ENCODE measurements around the gene TFPI. TPM values are rescaled to one million over a fixed set of nuclear protein-coding genes. Genes with fewer than 3 reads are reported as not detected.

TFPI gene
- polyA plus RNA-seq, 2 of the 4 experiments (the other 2 are of a cell fraction) = 14.3 to 104 TPM

DNA sequence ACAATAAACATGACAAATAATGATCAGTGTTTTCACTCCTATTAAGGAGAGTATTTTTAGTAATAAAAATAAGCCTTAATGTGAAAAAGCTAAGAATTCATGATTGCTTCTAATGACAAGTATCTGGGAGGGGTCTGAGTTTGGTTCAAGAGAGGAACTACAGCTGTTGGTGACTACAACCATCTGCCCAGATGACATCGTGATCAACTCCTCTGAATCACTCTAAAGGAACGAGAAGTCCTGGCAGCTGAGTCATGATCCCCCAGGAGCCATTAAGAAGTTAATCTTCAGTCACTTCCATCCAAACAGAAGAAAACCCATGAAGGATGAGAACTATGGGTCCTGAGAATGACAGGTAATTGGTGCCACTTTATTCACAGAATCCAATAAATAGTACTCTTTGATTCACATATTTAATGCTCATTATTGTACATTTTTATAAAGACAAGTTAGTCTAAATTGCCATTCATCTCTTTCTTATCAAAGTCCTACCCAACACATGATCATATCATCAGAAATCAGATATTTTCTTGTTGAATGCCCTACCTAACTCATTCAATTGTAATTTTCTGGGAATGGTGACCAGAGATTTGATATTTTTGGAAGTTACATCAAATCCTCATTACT is 6.8 kb downstream of the TFPI start (continued):
- TF ChIP-seq, protein P1, sequence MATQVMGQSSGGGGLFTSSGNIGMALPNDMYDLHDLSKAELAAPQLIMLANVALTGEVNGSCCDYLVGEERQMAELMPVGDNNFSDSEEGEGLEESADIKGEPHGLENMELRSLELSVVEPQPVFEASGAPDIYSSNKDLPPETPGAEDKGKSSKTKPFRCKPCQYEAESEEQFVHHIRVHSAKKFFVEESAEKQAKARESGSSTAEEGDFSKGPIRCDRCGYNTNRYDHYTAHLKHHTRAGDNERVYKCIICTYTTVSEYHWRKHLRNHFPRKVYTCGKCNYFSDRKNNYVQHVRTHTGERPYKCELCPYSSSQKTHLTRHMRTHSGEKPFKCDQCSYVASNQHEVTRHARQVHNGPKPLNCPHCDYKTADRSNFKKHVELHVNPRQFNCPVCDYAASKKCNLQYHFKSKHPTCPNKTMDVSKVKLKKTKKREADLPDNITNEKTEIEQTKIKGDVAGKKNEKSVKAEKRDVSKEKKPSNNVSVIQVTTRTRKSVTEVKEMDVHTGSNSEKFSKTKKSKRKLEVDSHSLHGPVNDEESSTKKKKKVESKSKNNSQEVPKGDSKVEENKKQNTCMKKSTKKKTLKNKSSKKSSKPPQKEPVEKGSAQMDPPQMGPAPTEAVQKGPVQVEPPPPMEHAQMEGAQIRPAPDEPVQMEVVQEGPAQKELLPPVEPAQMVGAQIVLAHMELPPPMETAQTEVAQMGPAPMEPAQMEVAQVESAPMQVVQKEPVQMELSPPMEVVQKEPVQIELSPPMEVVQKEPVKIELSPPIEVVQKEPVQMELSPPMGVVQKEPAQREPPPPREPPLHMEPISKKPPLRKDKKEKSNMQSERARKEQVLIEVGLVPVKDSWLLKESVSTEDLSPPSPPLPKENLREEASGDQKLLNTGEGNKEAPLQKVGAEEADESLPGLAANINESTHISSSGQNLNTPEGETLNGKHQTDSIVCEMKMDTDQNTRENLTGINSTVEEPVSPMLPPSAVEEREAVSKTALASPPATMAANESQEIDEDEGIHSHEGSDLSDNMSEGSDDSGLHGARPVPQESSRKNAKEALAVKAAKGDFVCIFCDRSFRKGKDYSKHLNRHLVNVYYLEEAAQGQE (IDR thresholded peaks at IDR 0.05) = no peak
- TF ChIP-seq ATOH8 (CRISPR knock-in tag; IDR thresholded peaks at IDR 0.05; ENCODE audit: low read depth) = peak; percentile 65; the same call in 1 of the 2 replicates
- no peak for TF ChIP-seq POLR2A (IDR thresholded peaks at IDR 0.05; ENCODE audit: low read length)
- no peak for TF ChIP-seq SREBF2 (IDR thresholded peaks at IDR 0.05)
- TF ChIP-seq JUNB (IDR thresholded peaks at IDR 0.05) = peak; percentile 93
- no peak for TF ChIP-seq MAZ (IDR thresholded peaks at IDR 0.05; ENCODE audit: borderline replicate concordance, low read depth, low read length)
- TF ChIP-seq HOXA7 (CRISPR knock-in tag; IDR thresholded peaks at IDR 0.05) = no peak
- no peak for TF ChIP-seq POLR2AphosphoS2 (conservative IDR thresholded peaks at IDR 0.05; ENCODE audit: low read length)
- TF ChIP-seq, protein P2, sequence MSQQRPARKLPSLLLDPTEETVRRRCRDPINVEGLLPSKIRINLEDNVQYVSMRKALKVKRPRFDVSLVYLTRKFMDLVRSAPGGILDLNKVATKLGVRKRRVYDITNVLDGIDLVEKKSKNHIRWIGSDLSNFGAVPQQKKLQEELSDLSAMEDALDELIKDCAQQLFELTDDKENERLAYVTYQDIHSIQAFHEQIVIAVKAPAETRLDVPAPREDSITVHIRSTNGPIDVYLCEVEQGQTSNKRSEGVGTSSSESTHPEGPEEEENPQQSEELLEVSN (IDR thresholded peaks at IDR 0.05; ENCODE audit: borderline replicate concordance, low read depth) = no peak
- TF ChIP-seq CBX8 (IDR thresholded peaks at IDR 0.05) = no peak
- TF ChIP-seq RNF2 (IDR thresholded peaks at IDR 0.05; ENCODE audit: borderline replicate concordance, low read depth) = no peak
- TF ChIP-seq FOXS1 (CRISPR knock-in tag; IDR thresholded peaks at IDR 0.05) = no peak
- TF ChIP-seq, protein P3, sequence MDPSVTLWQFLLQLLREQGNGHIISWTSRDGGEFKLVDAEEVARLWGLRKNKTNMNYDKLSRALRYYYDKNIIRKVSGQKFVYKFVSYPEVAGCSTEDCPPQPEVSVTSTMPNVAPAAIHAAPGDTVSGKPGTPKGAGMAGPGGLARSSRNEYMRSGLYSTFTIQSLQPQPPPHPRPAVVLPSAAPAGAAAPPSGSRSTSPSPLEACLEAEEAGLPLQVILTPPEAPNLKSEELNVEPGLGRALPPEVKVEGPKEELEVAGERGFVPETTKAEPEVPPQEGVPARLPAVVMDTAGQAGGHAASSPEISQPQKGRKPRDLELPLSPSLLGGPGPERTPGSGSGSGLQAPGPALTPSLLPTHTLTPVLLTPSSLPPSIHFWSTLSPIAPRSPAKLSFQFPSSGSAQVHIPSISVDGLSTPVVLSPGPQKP (IDR thresholded peaks at IDR 0.05; ENCODE audit: low read depth, low read length) = no peak
- peak; percentile 88 for TF ChIP-seq EHF (CRISPR knock-in tag; IDR thresholded peaks at IDR 0.05)
- peak; percentile 75 for TF ChIP-seq MAFK (IDR thresholded peaks at IDR 0.05; ENCODE audit: partially characterized antibody)
- TF ChIP-seq KDM1A (IDR thresholded peaks at IDR 0.05; ENCODE audit: low read depth) = no peak
- peak; percentile 26 to 61; a peak in 2 of 4 replicates for TF ChIP-seq CEBPB (IDR thresholded peaks at IDR 0.05)
- peak in 1 of 2 experiments; percentile 31; a peak in 2 of 5 replicates for TF ChIP-seq RAD21 (conservative IDR thresholded peaks at IDR 0.05 in 1 of 2, IDR thresholded peaks at IDR 0.05 in 1 of 2)
- no peak; the same call in 1 of the 2 replicates for TF ChIP-seq FOSB (CRISPR knock-in tag; IDR thresholded peaks at IDR 0.05)
- TF ChIP-seq RFX5 (IDR thresholded peaks at IDR 0.05) = no peak
- TF ChIP-seq GATA3 (IDR thresholded peaks at IDR 0.05; ENCODE audit: borderline replicate concordance) = peak; percentile 94
- TF ChIP-seq ZC3H11A (IDR thresholded peaks at IDR 0.05) = no peak
- TF ChIP-seq ZFP36 (IDR thresholded peaks at IDR 0.05; ENCODE audit: borderline replicate concordance, partially characterized antibody) = no peak
- no peak for TF ChIP-seq HDAC2 (IDR thresholded peaks at IDR 0.05)
- no peak for TF ChIP-seq KDM5A (IDR thresholded peaks at IDR 0.05)
- no peak for TF ChIP-seq RCOR1 (IDR thresholded peaks at IDR 0.05; ENCODE audit: low read depth, low read length)
- peak; percentile 81 for TF ChIP-seq MAX (IDR thresholded peaks at IDR 0.05)
- TF ChIP-seq HES2 (IDR thresholded peaks at IDR 0.05) = no peak
- no peak for TF ChIP-seq HOXB5 (CRISPR knock-in tag; IDR thresholded peaks at IDR 0.05)
- TF ChIP-seq, protein P4, sequence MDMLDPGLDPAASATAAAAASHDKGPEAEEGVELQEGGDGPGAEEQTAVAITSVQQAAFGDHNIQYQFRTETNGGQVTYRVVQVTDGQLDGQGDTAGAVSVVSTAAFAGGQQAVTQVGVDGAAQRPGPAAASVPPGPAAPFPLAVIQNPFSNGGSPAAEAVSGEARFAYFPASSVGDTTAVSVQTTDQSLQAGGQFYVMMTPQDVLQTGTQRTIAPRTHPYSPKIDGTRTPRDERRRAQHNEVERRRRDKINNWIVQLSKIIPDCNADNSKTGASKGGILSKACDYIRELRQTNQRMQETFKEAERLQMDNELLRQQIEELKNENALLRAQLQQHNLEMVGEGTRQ (IDR thresholded peaks at IDR 0.05) = no peak
- TF ChIP-seq MYC (IDR thresholded peaks at IDR 0.05; ENCODE audit: borderline replicate concordance, low read length) = no peak
- TF ChIP-seq ZSCAN20 (CRISPR knock-in tag; IDR thresholded peaks at IDR 0.05) = no peak
- TF ChIP-seq NR3C1 (IDR thresholded peaks at IDR 0.05) = no peak
- no peak for TF ChIP-seq ESRRA (IDR thresholded peaks at IDR 0.05; ENCODE audit: borderline replicate concordance, low read length)
- TF ChIP-seq ZNF302 (CRISPR knock-in tag; IDR thresholded peaks at IDR 0.05) = no peak
- TF ChIP-seq CBX2 (IDR thresholded peaks at IDR 0.05; ENCODE audit: borderline replicate concordance, low read depth) = no peak
- peak; percentile 80; the same call in 1 of the 2 replicates for TF ChIP-seq HOXB13 (CRISPR knock-in tag; IDR thresholded peaks at IDR 0.05; ENCODE audit: low read depth)

Data from A549 (cell line).